GM19193 (cell line): ENCODE results near the gene RAB23.

Experiments used
- POLR2A ChIP-seq: IDR thresholded peaks from 4 replicates; pipeline ENCODE4 v1.6.1; 2011; ENCODE audit not compliant: insufficient read depth, insufficient read length; ENCODE audit errors: extremely low read depth

The RAB23 gene

DNA sequence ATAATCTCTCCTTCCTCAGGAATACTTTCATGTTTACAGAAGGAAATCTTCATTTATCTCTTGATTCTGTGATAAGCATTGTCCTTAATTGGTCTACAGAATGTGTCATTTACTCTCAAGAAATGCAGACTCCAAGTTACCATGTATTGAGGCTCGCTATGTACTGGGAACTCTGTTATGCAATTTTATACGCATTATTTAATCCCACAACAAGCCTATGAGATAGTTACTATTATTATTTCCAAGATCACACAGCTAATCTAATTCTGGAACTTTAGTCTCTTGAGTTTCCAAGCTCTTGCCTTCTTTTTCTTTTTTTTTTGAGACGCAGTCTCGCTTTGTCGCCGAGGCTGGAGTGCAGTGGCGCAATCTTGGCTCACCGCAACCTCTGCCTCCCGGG, 30.0 kb upstream of the RAB23 start:
- TF ChIP-seq POLR2A, result no peak

DNA sequence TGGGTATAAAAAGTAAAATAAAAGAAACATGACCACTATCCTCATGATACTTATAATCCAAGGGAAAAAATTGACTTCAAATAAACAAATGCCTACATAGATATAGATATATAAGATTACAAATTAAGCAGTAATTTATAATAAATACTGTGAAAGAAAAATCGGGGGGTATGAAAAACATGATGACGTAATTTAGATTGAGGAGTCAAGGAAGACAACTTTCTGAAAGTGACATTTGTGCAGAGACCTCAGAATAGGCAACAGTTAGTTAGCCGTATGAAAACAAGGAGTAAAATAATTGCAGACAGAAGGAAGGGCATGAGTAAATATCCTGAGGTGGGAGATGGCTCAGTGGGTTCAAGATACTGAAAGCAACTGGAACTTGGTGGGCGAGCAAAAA, 28.2 kb upstream of the RAB23 start:
- no peak for TF ChIP-seq POLR2A

- TF ChIP-seq POLR2A, result no peak
These were observed 26.3 kb upstream of the RAB23 start for GRCh38 chr6:57248311-57248895.

DNA sequence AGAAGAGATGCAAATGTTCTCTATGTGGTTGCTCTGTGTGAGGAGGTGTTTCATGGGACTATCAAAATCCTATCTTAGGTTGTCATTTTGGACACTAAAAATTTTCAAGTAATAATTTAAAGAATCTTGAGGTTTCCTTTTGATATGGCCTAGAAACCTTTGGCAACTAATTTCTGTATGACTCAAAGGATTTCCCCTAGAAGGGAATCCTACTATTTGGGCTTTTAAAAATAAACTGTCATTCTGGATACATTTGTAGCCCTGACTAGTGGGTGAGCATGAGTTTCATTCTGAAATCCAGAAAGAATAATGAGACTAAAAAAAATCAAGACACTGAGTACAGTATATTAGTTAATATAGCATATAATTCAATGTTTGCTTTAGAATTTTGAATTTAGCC, 25.5 kb upstream of the RAB23 start:
- TF ChIP-seq POLR2A, result no peak

GRCh38 chr6:57246307-57246706, 24.2 kb upstream of the RAB23 start:
- no peak for TF ChIP-seq POLR2A

DNA sequence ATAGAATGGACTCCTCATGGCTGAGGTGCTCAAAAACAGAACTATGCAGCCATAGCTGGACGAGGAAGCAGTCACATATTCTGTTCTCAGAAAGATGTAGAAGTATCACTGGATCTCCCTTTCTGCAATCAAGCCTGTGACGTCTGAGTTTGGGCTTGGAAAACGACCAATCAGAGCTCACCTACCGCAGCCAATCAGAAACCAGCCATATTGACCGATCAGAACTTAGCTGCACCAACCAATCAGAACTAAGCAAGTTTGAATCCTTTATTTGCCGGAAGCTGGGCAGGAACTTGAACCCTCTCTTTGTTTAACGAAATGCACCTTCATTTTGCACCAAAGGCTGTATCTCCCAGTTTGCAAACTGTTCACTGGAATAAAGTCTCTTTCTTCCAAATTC, 21.8 kb upstream of the RAB23 start:
- TF ChIP-seq POLR2A, result no peak

DNA sequence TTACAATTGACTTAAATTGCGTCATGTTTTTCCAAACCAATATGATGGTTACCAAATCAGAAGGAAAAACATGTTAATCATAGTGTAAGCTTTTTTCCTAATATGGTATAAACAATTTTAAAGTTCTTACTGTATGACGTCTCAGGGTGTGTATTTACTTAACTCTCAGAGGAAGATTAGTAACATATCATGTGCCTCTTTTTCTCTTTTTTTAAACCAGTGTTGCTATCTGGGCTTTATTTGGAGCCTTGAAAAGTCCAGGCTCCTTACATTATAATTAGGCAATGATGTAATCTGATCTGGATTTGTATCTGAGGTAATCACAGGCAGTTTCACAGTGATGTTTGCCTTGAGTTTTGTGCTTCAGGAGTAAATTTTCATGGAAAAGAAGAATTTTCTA, 20.4 kb upstream of the RAB23 start:
- TF ChIP-seq POLR2A, result no peak

DNA sequence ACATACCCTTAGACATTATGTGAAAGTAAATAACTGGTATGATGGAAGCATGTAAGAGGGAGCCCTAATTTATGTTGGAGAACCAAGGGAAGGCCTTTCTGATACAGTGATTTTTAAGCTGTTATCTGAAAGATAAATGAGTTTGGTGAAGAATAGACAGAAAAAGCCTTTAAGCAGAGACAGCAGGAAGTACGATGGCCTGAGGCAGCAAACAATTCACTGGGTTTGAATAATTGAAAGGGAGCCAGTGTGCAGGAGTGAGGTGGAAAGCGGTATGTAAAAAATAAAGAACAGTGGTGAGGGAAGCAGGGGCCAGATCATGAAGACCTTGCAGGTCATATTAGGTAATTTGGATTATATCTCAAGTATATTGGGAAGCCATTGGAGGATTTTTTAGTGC, 4.1 kb upstream of the RAB23 start:
- no peak for TF ChIP-seq POLR2A

DNA sequence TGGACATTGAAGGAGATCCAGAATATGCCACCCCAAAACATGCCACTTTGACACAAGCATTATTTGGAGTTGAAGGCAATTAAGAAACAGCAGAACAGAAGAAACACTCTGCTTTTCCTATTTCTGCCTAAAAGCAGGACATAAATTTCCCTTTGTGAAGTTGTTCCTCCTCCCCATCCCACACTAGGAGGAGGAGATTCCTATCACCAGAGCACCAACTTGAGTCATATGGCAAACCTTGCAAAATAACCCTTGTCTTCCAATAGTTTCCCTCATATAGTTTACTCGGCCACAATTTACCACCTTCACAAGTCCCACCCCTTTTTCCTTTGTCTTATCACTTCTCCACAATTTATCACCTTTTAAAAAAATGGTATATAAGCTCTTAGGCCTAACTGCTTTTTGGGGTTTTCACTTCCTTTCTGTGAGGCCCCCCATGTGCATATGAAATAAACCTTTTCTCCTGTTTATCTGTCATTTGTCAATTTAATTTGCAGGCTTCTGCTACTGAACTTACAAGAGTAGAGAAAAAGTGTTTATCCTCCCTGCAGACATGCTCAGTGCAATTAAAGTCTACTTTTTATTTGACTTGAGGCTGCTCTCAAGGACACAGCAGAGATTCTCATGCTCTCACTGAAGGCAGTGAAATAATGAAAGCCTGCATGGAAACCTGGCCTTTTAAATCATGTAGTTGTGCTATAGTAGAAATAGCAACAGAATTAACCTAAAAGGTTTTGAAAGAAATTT, 2.8 kb upstream of the RAB23 start:
- TF ChIP-seq POLR2A, result no peak

DNA sequence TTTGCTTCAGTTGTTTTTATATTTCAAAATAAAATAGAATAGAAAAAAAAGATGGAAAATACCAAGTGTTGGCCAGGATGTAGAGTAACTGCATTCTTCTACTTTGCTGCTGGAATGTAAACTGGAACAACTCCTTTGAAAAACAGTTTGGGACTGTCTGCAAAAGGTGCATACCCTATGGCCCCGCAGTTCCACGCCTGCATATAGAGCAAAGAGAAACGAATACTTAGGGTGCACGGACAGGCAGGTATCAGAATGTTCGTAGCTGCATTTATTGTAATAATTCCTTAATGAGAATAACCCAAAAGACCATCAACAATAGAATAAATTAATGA, 603 bp upstream of the RAB23 start:
- TF ChIP-seq POLR2A, result no peak

DNA sequence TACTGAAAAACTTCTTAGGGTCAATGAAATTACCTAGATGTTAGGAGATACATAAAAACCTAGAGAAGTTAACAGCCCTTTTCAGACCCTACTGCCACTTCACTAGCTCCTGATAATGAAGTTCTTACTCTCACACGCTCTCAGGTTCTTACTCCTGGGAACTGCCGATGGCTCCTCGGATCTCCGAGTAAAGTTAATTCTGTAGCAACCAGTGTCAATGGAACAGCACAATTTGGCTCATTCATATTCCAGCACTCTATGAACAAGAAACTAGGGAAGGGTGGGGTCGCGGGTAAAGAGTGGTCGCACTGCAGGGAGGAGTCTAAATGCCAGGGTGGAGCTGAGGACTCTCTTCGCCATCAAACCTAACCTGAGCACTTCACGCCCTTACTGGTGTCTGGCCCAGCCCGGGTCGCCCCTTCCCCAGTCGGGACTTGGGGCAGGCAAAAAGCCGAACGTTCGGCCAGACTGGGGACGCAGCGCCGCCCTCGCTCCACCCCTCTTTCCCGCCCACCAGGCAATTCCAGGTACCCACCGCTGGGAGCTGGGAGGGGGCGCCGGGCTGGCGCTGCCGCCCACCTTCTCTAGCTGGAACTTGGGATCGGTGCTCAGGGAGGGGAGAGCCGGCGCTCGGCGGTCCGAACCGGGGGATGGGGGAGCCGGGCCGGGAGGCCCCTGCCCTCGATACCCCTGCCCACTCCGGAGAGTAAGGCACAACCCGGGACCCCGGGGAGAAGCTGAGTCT, 744 bp downstream of the RAB23 start:
- no peak for TF ChIP-seq POLR2A

DNA sequence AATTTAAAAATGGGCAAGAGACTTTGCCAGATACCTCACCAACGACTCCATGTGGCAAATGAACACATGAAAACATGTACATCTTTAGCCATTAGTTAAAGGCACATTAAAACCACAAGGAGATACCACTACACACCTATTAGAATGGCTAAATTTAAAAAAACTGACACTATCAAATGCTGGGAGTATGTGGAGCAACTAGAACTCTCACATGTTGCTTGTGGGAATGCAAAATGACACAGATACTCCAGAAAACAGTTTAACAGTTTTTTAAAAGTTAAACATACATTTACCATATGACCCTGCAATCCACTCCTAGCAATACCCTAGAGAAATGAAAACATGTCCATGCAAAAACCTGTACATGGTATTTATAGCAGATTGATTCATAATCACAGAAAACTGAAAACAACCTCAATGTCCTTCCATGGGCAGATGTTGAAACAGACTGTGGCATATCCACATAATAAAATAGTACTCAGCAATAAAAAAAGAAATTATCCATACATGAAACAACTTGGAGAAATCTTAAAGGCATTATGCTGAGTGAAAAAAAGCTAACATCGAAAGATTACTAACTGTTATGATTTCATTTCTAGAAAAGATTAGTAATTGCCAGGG, 1.9 kb downstream of the RAB23 start:
- no peak for TF ChIP-seq POLR2A

GRCh38 chr6:57217270-57217669, 4.8 kb downstream of the RAB23 start:
- no peak for TF ChIP-seq POLR2A

DNA sequence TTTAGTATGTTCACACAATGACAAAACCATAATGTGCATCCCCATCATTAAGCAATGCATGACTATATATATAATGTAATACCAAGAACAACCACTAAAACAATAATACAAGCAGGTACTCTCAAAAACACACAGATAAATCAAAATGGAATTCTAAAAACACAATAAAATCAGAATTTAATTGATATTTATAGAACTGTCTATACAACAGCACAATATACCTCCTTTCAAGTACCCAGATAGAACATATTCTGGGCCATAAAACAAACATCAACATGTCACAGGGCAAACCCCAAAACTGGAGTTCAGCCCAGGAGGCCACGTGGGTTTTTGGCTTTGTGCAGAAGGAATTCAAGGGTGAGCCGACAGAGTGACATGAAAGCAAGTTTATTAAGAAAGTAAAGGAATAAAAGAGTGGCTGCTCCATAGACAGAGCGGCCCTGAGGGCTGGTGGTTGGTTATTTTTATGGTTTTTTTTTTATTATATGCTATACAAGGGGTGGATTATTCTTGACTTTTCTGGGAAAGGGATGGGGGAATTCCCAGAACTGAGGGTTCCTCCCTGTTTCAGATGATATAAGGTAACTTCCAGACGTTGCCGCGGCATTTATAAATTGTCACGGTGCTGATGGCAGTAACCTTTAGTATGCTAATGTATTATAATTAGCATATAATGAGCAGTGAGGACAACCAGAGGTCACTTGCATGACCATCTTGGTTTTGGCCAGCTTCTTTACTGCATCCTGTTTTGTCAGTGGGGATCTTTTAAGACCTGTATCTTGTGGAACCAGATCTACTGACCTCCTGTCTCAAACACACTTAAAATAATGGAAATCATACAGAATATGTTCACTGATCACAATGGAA, 5.6 kb downstream of the RAB23 start:
- TF ChIP-seq POLR2A, result no peak

DNA sequence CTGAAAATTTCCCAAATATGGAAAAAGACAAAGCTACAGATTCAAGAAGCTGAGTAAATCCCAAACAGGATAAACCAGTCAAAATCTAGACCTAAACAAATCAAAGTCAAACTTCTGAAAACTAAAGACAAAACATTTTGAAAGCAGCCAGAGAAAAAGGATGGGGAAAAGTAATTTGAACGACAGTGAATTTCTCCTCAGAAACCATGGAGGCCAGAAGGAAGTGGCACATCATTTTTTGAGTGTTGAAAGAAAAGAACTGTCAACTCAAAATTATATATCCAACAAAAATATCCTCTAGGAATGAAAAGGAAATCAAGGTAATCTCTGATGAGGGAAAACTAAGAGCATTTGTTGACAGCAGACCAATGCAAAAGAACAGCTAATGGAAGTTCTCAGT, 6.8 kb downstream of the RAB23 start:
- TF ChIP-seq POLR2A, result no peak
